GM23338 (cell line): Measurements from ENCODE around the gene PACS2. TPM values are rescaled to one million over a fixed set of nuclear protein-coding genes. Genes with fewer than 3 reads are reported as not detected.

Experiments
- ATAC-seq: fragments of 200-7000 bp; cut with Tn5 transposase; 3 replicates; pipeline ENCODE4 v1.9.1; 2020
- DNase-seq: peaks from one replicate; pipeline ENCODE4 v3.0.0-alpha.2; 2015; ENCODE audit warnings: low spot score
- H2AFZ ChIP-seq: fragments of 200-600 bp; sonication (generic); 2 replicates; pipeline ENCODE4 v1.8.0; 2016; ENCODE audit warnings: antibody characterized with exemption, mild to moderate bottlenecking, moderate library complexity
- H3F3A ChIP-seq: fragments of 200-600 bp; sonication (generic); replicated peaks from 2 replicates; pipeline ENCODE4 v1.8.0; 2017; ENCODE audit warnings: antibody characterized with exemption, mixed run types, low read depth
- H3K27ac ChIP-seq: fragments of 200-600 bp; sonication (generic); 2 replicates; pipeline ENCODE4 v1.6.1; 2016; ENCODE audit warnings: low read depth
- H3K27me3 ChIP-seq: fragments of 200-600 bp; sonication (generic); 2 replicates; pipeline ENCODE4 v1.8.0; 2016; ENCODE audit warnings: mild to moderate bottlenecking, mixed run types, moderate library complexity; ENCODE audit not compliant: insufficient read depth
- H3K36me3 ChIP-seq: fragments of 200-600 bp; sonication (generic); 2 replicates; pipeline ENCODE4 v1.8.0; 2016; ENCODE audit warnings: mild to moderate bottlenecking; ENCODE audit not compliant: insufficient read depth
- H3K4me1 ChIP-seq: fragments of 200-600 bp; sonication (generic); 2 replicates; pipeline ENCODE4 v1.8.0; 2016; ENCODE audit warnings: mild to moderate bottlenecking, moderate library complexity; ENCODE audit not compliant: insufficient read depth
- H3K4me2 ChIP-seq: fragments of 200-600 bp; sonication (generic); 2 replicates; pipeline ENCODE4 v1.7.1; 2017; ENCODE audit warnings: mixed run types
- H3K4me3 ChIP-seq: fragments of 200-600 bp; sonication (generic); 2 replicates; pipeline ENCODE4 v1.6.1; 2016; ENCODE audit warnings: mixed run types
- H3K79me2 ChIP-seq: fragments of 200-600 bp; sonication (generic); replicated peaks from 2 replicates; pipeline ENCODE4 v1.8.0; 2017; ENCODE audit warnings: mild to moderate bottlenecking; ENCODE audit not compliant: insufficient read depth
- H3K9me2 ChIP-seq: fragments of 200-600 bp; sonication (generic); 2 replicates; pipeline ENCODE4 v1.8.0; 2017; ENCODE audit not compliant: insufficient read depth
- H4K20me1 ChIP-seq: fragments of 200-600 bp; sonication (generic); replicated peaks from 2 replicates; pipeline ENCODE4 v1.8.0; 2017; ENCODE audit warnings: mild to moderate bottlenecking; ENCODE audit not compliant: insufficient read depth
- H3K27ac Mint-ChIP-seq: 2 replicates; pipeline ENCODE4 v1.8.0; 2020; ENCODE audit warnings: inconsistent platforms, mild to moderate bottlenecking, moderate library complexity, mixed read lengths
- H3K27me3 Mint-ChIP-seq: 3 replicates; pipeline ENCODE4 v1.8.0; 2022; ENCODE audit warnings: low read depth, mild to moderate bottlenecking, moderate library complexity, mixed read lengths, inconsistent platforms; ENCODE audit not compliant: insufficient read depth, poor library complexity
- H3K36me3 Mint-ChIP-seq: 3 replicates; pipeline ENCODE4 v1.8.0; 2021; ENCODE audit warnings: low read depth, mild to moderate bottlenecking, inconsistent platforms, moderate library complexity, mixed read lengths
- H3K4me1 Mint-ChIP-seq: 3 replicates; pipeline ENCODE4 v1.8.0; 2020; ENCODE audit warnings: mild to moderate bottlenecking, inconsistent platforms, mixed read lengths
- H3K4me3 Mint-ChIP-seq: 3 replicates; pipeline ENCODE4 v1.8.0; 2021; ENCODE audit warnings: moderate library complexity, mild to moderate bottlenecking, inconsistent platforms, mixed read lengths
- H3K9me3 Mint-ChIP-seq: 3 replicates; pipeline ENCODE4 v1.8.0; 2020; ENCODE audit warnings: moderate library complexity, mild to moderate bottlenecking, inconsistent platforms, mixed read lengths
- CREB1 ChIP-seq: fragments of 250-450 bp; sonication (Bioruptor Pico); IDR thresholded peaks from 2 replicates; pipeline ENCODE4 v1.5.0; 2020; ENCODE audit warnings: low read depth, mild to moderate bottlenecking, moderate library complexity
- EZH2phosphoT487 ChIP-seq: fragments of 200-600 bp; sonication (generic); IDR thresholded peaks from one replicate; pipeline ENCODE4 v1.8.1; 2018; ENCODE audit warnings: antibody characterized with exemption; ENCODE audit not compliant: unreplicated experiment
- POLR2AphosphoS5 ChIP-seq: IDR thresholded peaks from 2 replicates; pipeline ENCODE4 v1.6.1; 2016; ENCODE audit warnings: antibody characterized with exemption, low read depth
- ZNF114 ChIP-seq: fragments of 250-450 bp; sonication (Bioruptor Pico); IDR thresholded peaks from 2 replicates; pipeline ENCODE4 v1.5.0; 2020; ENCODE audit warnings: mild to moderate bottlenecking, moderate library complexity
- ZNF331 ChIP-seq: fragments of 250-450 bp; sonication (Bioruptor Pico); IDR thresholded peaks from 2 replicates; pipeline ENCODE4 v1.5.0; 2020; ENCODE audit warnings: low read depth, mild to moderate bottlenecking, moderate library complexity
- ZNF462 ChIP-seq: fragments of 250-450 bp; sonication (Bioruptor Pico); IDR thresholded peaks from 2 replicates; pipeline ENCODE4 v1.5.0; 2020; ENCODE audit warnings: mild to moderate bottlenecking, moderate library complexity
- polyA plus RNA-seq: library from polyadenylated mRNA; unstranded; fragments of >200 nt; fragmentation: Nextera tagmentation; extraction: Ambion mirVana; gene quantifications from 2 replicates; pipeline ENCODE4 v1.2.1, GENCODE V29; 2016
- total RNA-seq: library from RNA; depleted of rRNA; stranded (reverse); fragments of >200 nt; shearing (Covaris generic); gene quantifications from 2 replicates; pipeline ENCODE4 v1.2.3, GENCODE V29; 2014
- TF ChIP-seq, protein P1 (sequence below), 2 experiments: fragments of 200-600 bp in 1 of 2; sonication (generic) in 1 of 2; conservative IDR thresholded peaks; 2 replicates each; pipeline versions ENCODE4 v1.5.1 to v1.6.1; 2016 to 2017; ENCODE audit warnings: antibody characterized with exemption in 2 of 2, low read depth in 2 of 2, mild to moderate bottlenecking in 2 of 2, moderate library complexity in 1 of 2

PACS2 gene
- total and polyA plus RNA-seq, 2 experiments from 2014 or later = 22.5 to 79.0 TPM

DNA sequence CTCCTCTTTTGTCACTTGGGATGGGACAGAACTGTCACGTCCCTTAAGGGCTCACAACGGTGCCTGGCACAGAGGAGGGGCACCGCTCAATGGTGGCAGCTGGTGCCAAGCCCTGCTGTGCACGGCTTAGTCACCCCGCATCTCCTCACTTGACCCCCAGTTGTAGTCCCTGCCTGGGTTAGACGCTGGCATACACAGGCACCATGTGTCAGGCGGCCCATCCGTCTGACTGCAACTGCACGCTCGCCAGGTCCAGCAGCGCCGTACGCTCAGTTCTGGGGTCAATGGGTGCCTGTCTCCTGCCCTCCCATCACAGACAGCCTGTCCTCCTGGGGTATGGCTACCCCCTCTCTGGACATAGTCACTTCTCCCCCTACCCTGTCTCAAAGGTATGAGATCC is 1.6 kb upstream of the PACS2 start:
- no peaks in the 10 kb centered on the region for H3K36me3 ChIP-seq
- Mint-ChIP-seq H3K27me3 (peaks cover 24% of the 10 kb centered on the region), H3K4me3 (no peak overlapping the region; the same call in 2 of the 3 replicates), H3K36me3 (no peaks in the 10 kb centered on the region; the same call in 2 of the 3 replicates), H3K9me3 (no peaks in the 10 kb centered on the region), H3K4me1 (peaks cover 17% of the 10 kb centered on the region), H3K27ac (no peak overlapping the region)
- DNase-seq = no peak
- H3K4me3 ChIP-seq = no peak overlapping the region
- no peak for ATAC-seq
- no peaks in the 10 kb centered on the region for H3K27me3 ChIP-seq
- H3K4me2 ChIP-seq = no peak overlapping the region
- peaks cover 15% of the 10 kb centered on the region for H4K20me1 ChIP-seq
- TF ChIP-seq ZNF462 (CRISPR knock-in tag) (no peak), EZH2phosphoT487 (no peak), ZNF114 (CRISPR knock-in tag) (no peak), ZNF331 (CRISPR knock-in tag) (no peak), CREB1 (CRISPR knock-in tag) (no peak), POLR2AphosphoS5 (no peak)
- TF ChIP-seq, protein P1, sequence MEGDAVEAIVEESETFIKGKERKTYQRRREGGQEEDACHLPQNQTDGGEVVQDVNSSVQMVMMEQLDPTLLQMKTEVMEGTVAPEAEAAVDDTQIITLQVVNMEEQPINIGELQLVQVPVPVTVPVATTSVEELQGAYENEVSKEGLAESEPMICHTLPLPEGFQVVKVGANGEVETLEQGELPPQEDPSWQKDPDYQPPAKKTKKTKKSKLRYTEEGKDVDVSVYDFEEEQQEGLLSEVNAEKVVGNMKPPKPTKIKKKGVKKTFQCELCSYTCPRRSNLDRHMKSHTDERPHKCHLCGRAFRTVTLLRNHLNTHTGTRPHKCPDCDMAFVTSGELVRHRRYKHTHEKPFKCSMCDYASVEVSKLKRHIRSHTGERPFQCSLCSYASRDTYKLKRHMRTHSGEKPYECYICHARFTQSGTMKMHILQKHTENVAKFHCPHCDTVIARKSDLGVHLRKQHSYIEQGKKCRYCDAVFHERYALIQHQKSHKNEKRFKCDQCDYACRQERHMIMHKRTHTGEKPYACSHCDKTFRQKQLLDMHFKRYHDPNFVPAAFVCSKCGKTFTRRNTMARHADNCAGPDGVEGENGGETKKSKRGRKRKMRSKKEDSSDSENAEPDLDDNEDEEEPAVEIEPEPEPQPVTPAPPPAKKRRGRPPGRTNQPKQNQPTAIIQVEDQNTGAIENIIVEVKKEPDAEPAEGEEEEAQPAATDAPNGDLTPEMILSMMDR (conservative IDR thresholded peaks at IDR 0.05; ENCODE audit: low read depth in 2 of 2) = no peak
- no peaks in the 10 kb centered on the region for H3K9me2 ChIP-seq
- peaks cover 6% of the 10 kb centered on the region; the same call in 1 of the 2 replicates for H3F3A ChIP-seq
- peaks cover 25% of the 10 kb centered on the region for H3K79me2 ChIP-seq
- H3K27ac ChIP-seq = no peak overlapping the region
- H2AFZ ChIP-seq = no peak overlapping the region
- no peaks in the 10 kb centered on the region; the same call in 1 of the 2 replicates for H3K4me1 ChIP-seq
